ENCODE data around the gene TLR6. TPM values are rescaled to one million over a fixed set of nuclear protein-coding genes. Genes with fewer than 3 reads are reported as not detected.
A peak's percentile ranks its signal among the peaks of the same experiment; 100 is the strongest.
"Not testable (repeated sequence)": the region's sequence is repeated elsewhere in the genome, so short reads cannot be mapped to it uniquely, and the experiment has no call there.

Gene TLR6
- total RNA-seq, 2 donors from 2014 or later = 2.7 to 3.2 TPM

GRCh38 chr4:38832624-38833528 lies 23.7 kb downstream of the TLR6 start:
- intact Hi-C loops (cut with DNase I) = no loop called here
- DNase-seq = no peak
- no peak for ATAC-seq

DNA sequence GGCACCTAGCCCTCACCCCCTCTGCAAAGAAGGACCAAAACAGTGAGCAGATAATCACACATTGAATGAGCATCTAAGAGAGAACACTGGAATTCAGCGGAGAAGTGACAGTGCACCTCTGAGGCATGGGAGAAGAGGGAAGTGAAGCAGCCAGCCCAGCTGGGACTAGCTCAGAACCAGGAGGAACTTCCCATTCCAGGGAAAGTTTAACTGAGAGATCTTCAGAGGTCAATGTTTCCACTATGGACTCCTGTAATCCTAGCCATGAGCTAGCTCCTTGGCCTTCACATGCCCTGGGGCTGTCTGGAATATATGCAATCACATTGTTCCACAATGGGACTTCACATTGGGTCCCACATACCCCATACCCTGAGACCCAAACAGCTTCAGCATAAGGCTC lies 24.4 kb downstream of the TLR6 start:
- intact Hi-C loops (cut with DNase I) = no loop called here
- peak in 1 of 2 donors; percentile 34 for ATAC-seq
- DNase-seq = no peak

- ATAC-seq (no peak), DNase-seq (no peak)
- intact Hi-C loops (cut with DNase I) = no loop called here
Measured at GRCh38 chr4:38831653-38832052, 25.0 kb downstream of the TLR6 start.

GRCh38 chr4:38829237-38829636 lies 27.4 kb downstream of the TLR6 start:
- DNase-seq (no peak), ATAC-seq (no peak)
- intact Hi-C loops (cut with DNase I) = no loop called here

DNA sequence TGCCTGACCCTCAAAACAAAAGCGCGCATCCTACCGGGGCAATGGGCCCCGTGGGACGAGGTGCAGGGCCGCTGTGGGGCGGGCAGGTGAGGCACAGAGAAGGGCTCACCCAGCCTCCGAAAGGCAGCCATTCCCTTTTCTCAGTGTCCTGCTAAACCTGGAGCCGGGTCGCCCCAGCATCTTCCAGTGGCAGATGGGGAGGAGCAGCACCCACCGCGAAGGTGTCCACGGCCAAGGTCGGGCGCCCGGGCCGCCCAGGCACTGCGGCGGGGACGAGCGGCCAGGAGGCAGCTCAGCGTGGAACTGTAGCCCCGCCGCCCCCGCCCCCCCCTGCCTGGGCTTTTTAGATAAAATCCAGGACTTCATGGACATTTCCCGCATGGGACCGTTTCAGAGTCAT lies 32.9 kb downstream of the TLR6 start:
- intact Hi-C loops (cut with DNase I) = no loop called here
- no peak for DNase-seq
- no peak for ATAC-seq

DNA sequence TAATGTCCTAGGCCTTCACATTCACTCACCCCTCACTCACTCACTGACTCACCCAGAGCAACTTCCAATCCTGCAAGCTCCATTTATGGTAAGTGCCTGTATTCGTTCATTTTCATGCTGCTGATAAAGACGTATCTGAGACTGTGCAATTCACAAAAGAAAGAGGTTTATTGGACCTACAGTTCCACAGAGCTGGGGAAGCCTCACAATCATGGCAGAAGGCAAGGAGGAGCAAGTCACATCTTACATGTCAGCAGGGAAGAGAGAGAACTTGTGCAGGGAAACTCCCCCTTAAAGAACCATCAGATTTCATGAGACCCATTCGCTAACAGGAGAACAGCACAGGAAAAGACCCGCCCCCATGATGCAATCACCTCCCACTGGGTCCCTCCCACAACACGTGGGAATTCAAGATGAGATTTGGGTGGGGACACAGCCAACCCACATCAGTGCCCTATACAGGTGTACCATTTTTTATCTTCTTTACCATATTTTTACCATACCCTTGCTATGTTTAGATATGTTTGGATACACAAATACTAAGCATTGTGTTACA lies 33.8 kb downstream of the TLR6 start:
- intact Hi-C loops (cut with DNase I) = no loop called here
- no peak for DNase-seq
- no peak for ATAC-seq

- DNase-seq (no peak), ATAC-seq (no peak)
- intact Hi-C loops (cut with DNase I) = no loop called here
Measured at GRCh38 chr4:38821739-38822138, 34.9 kb downstream of the TLR6 start.

DNA sequence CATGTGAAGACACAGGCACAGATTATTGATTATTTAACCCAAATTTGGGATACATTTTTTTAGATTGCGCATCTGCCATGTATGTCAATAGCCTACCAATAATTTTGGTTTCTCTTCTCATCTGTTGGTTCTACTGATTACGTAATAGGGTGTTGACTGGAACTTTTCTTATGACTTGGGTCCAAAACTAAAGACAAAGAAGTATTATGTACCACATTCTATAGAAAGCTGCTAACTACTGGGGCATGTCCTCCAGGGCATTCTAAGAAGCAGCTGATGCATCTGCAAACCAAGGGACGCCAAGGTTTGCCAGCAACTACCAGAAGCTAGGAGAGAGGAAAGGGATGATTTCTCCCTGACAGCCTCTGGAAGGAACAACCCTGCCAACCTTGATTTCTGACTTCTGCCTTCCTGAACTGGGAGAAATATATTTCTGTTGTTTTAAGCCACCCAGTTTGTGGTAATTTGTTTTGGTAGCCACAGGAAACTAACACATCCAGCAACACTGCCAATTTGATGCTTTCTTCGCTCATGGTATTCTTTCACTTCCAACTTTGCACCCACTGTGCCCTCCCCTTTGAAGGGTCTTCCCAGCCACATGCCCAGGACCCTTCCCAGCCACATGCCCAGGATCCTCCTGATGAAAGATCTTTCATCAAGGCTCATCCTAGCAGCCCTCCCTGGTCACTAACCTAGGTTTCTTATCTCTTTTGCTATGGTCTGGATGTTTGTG lies 36.1 kb downstream of the TLR6 start:
- ATAC-seq = no peak
- intact Hi-C loops (cut with DNase I) = no loop called here
- no peak for DNase-seq

GRCh38 chr4:38819569-38819968 lies 37.0 kb downstream of the TLR6 start:
- ATAC-seq (no peak), DNase-seq (no peak)
- intact Hi-C loops (cut with DNase I) = no loop called here

- ATAC-seq (no peak), DNase-seq (no peak)
- intact Hi-C loops (cut with DNase I) = no loop called here
Measured at GRCh38 chr4:38818441-38818976, 38.1 kb downstream of the TLR6 start.

- intact Hi-C loops (cut with DNase I) = no loop called here
- DNase-seq (no peak), ATAC-seq (peak in 1 of 2 donors; percentile 70)
Measured at GRCh38 chr4:38815885-38816782, 40.5 kb downstream of the TLR6 start.

DNA sequence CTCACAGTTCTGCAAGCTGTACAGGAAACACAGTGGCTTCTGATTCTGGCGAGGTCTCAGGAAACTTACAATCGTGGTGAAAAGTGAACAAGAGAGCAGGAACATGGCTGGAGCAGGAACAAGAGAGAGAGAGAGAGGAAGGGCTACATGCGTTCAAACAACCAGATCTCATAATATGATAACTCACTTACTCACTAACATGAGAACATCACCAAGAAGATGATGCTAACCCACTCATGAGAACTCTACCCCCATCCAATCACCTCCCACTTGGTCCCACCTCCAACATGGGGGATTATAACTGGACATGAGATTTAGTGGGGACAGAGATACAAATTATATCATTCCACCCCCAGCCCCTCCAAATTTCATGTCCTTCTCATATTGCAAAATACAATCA lies 42.2 kb downstream of the TLR6 start:
- intact Hi-C loops (cut with DNase I) = no loop called here
- DNase-seq (no peak), ATAC-seq (no peak)

DNA sequence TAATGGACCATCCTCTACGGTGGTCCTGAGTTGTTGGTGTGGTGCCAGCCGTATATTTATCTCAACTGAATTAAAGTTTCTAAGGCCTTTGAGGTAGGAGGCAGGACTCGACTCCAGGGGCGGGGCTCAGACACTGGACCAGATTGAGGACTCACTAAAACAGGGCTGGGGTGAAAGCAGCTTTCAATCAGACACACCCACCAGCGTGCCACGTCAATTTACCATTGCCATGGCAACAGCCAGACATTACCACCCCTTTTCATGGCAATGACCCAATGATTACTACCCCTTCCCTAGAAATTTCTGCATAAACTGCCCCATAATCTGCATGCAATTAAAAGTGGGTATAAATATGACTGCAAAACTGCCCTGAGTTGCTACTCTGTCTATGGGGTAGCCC lies 45.3 kb downstream of the TLR6 start:
- intact Hi-C loops (cut with DNase I) = no loop called here
- DNase-seq = no peak
- no peak for ATAC-seq

DNA sequence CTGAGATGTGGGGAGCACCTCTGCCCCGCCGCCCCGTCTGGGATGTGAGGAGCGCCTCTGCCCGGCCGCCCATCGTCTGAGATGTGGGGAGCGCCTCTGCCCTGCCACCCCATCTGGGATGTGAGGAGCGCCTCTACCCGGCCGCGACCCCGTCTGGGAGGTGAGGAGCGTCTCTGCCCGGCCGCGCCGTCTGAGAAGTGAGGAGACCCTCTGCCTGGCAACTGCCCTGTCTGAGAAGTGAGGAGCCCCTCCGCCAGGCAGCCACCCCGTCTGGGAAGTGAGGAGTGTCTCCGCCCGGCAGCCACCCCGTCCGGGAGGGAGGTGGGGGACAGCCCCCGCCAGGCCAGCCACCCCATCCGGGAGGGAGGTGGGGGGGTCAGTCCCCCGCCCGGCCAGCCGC lies 49.2 kb downstream of the TLR6 start:
- ATAC-seq; DNase-seq; intact Hi-C loops (cut with DNase I): not testable (repeated sequence)

DNA sequence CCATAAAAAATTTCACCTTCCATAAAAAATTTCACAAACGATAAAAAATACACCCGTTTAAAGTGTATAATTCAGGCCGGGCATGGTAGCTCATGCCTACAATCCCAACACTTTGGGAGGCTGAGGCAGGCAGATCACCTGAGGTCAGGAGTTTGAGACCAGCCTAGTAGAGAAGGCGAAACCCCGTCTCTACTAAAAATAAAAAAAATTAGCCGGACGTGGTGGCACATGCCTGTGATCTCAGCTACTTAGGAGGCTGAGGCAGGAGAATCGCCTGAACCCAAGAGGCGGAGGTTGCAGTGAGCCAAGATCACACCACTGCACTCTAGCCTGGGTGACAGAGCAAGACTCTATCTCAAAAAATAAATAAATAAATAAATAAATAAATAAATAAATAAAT lies 50.4 kb downstream of the TLR6 start:
- DNase-seq; intact Hi-C loops (cut with DNase I); ATAC-seq: not testable (repeated sequence)

GRCh38 chr4:38805530-38806145 lies 51.0 kb downstream of the TLR6 start:
- intact Hi-C loops (cut with DNase I) = no loop called here
- peak; percentile 68 to 85 for ATAC-seq
- peak; percentile 34 for DNase-seq

- ATAC-seq (peak; percentile 66 to 72), DNase-seq (no peak)
- intact Hi-C loops (cut with DNase I) = no loop called here
Measured at GRCh38 chr4:38804654-38805295, 51.8 kb downstream of the TLR6 start, which contains the start of gene TLR1. Gene TLR1 (minus strand): TSS chr4:38804791. CDS start chr4:38798831, 5,960 bp downstream.

Data from left cardiac atrium (tissue), 4 donors.